ENCODE results near the gene CKS2.

CKS2 gene

GRCh38 chr9:89352451-89352850 is 41.5 kb downstream of the CKS2 start:
- no peaks in the 10 kb centered on the region for H3K4me1 ChIP-seq (ENCODE audit: control insufficient read depth, insufficient read depth, low read length)
- no peaks in the 10 kb centered on the region for H3K9me3 ChIP-seq (ENCODE audit: control insufficient read depth, low read length)
- H3K36me3 ChIP-seq (ENCODE audit: control insufficient read depth, insufficient read depth, low read length, severe bottlenecking): peaks cover 99% of the 10 kb centered on the region

DNA sequence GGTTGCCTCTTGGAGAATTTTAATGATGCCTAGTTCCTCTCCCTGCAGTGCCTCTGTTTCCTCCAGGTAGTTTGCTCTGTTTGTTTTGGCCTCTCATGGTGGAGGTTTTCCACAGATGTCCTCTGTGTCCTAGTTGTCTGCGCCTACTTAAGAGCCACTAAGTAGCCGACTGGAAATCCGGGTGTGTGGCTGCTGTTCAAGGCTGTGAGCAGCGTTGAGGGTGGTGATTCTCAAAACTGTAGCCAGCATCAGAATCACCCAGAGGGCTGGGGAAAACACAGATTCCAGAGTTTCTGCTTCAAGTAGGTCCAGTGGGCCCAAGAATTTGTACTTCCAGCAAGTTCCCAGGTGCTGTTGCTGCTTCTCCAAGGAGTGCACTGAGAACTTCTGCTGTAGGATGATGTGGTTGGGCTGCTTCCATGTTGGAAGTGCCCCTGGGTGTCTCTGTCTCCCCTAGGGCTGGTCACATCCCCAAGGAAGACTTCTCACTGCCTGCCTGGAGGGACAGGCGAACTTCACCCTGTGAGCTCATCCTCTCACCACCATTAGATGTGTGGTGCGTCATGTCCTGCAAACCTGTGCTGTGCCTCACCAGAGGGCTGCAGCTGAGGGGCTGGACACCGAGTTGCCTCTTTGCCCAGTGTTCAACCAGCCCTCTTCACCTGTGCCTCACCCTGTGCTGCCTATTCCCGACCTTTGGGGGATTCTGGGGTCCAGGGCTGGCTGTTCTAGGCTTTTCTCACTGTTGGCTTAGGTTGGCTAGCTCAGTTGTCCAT is 42.1 kb downstream of the CKS2 start:
- DNase-seq (ENCODE audit: low read depth): no peak
- no peak overlapping the region for H3K9ac ChIP-seq (ENCODE audit: low read length)
- no peak overlapping the region for H3K4me3 ChIP-seq (ENCODE audit: low read length)
- no peaks in the 10 kb centered on the region for H3K9me3 ChIP-seq (ENCODE audit: control insufficient read depth, low read length)
- no peaks in the 10 kb centered on the region for H3K27me3 ChIP-seq (replicated peaks; ENCODE audit: control insufficient read depth, insufficient read depth, low read length)
- no peaks in the 10 kb centered on the region for H3K4me1 ChIP-seq (ENCODE audit: control insufficient read depth, insufficient read depth, low read length)
- H3K36me3 ChIP-seq (ENCODE audit: control insufficient read depth, insufficient read depth, low read length, severe bottlenecking): peaks cover 97% of the 10 kb centered on the region

More at GRCh38 chr9:89352451-89352850, 41.5 kb downstream of the CKS2 start:
- no peak overlapping the region for H3K4me3 ChIP-seq (ENCODE audit: low read length)
- no peak overlapping the region for H3K9ac ChIP-seq (ENCODE audit: low read length)
- H3K27me3 ChIP-seq (replicated peaks; ENCODE audit: control insufficient read depth, insufficient read depth, low read length): no peaks in the 10 kb centered on the region
- DNase-seq (ENCODE audit: low read depth): no peak

DNA sequence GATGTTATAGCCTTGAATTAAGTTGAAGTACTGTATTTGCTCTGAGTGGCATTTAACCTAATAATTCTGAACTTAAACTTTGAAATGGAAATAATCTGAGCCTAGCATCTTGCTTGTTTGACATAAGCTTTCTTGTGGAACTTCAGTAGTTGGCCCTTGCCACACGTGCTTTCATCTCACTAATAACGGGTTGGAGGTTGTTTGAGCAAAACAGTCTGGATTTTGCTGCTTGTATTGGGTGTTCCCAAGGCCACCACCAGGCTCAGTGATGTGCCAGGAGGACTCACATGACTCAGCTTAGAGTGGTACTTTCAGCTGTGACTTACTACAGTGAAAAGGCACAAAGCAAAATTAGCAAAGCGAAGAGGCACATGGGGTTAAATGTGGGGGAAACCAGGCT is 43.0 kb downstream of the CKS2 start:
- no peaks in the 10 kb centered on the region for H3K4me1 ChIP-seq (ENCODE audit: control insufficient read depth, insufficient read depth, low read length)
- H3K27me3 ChIP-seq (replicated peaks; ENCODE audit: control insufficient read depth, insufficient read depth, low read length): no peaks in the 10 kb centered on the region
- H3K9me3 ChIP-seq (ENCODE audit: control insufficient read depth, low read length): no peaks in the 10 kb centered on the region
- H3K36me3 ChIP-seq (ENCODE audit: control insufficient read depth, insufficient read depth, low read length, severe bottlenecking): peaks cover 97% of the 10 kb centered on the region
- no peak for DNase-seq (ENCODE audit: low read depth)
- H3K9ac ChIP-seq (ENCODE audit: low read length): no peak overlapping the region
- no peak overlapping the region for H3K4me3 ChIP-seq (ENCODE audit: low read length)

DNA sequence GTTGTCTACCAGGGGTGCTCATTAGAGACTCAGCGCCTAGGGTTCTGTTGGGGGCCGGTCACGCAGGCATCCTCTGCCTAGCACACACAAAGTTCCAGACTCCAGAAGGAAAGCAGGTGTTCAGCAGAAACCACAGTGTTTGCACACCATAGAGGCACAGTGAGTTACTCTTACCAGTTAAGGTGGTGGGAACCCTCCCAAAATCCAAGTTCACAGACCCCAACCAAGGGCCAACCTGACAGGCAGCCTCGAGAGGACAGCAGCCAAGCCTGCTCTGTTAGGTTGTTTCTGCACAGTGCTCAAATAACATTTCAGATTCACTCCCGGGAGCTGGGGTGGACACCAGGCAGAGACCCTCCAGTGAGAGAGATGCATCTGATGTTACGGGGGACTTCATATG is 43.5 kb downstream of the CKS2 start:
- H3K36me3 ChIP-seq (ENCODE audit: control insufficient read depth, insufficient read depth, low read length, severe bottlenecking): peaks cover 96% of the 10 kb centered on the region
- H3K9me3 ChIP-seq (ENCODE audit: control insufficient read depth, low read length): no peaks in the 10 kb centered on the region
- peaks cover under 1% of the 10 kb centered on the region for H3K4me1 ChIP-seq (ENCODE audit: control insufficient read depth, insufficient read depth, low read length)
- H3K4me3 ChIP-seq (ENCODE audit: low read length): no peak overlapping the region
- no peak overlapping the region for H3K9ac ChIP-seq (ENCODE audit: low read length)
- DNase-seq (ENCODE audit: low read depth): no peak
- no peaks in the 10 kb centered on the region for H3K27me3 ChIP-seq (replicated peaks; ENCODE audit: control insufficient read depth, insufficient read depth, low read length)

DNA sequence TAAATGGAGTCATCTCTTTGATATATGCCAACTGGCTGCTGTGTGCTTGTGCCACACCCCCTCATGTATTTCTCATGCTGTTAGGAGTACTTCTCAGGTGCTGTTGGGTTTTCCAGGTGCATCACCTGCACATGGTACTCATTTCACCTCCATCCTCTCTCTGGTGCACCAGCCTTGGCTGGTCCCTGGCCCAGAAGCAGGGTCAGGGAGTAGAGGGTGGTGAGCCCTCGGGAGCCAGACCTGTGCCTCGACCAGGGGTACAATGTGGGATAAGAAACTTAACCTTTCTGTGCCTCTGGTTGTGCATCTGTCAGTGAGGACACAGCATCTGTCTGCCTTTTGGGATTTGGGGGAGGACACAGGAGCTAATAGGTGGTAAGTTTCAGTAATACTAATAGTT is 45.8 kb downstream of the CKS2 start:
- Histone ChIP-seq H3K36me3 (ENCODE audit: control insufficient read depth, insufficient read depth, low read length, severe bottlenecking) (peaks cover 92% of the 10 kb centered on the region), H3K4me3 (ENCODE audit: low read length) (no peak overlapping the region), H3K4me1 (ENCODE audit: control insufficient read depth, insufficient read depth, low read length) (peaks cover 6% of the 10 kb centered on the region), H3K27me3 (replicated peaks; ENCODE audit: control insufficient read depth, insufficient read depth, low read length) (no peaks in the 10 kb centered on the region), H3K9ac (ENCODE audit: low read length) (no peak overlapping the region), H3K9me3 (ENCODE audit: control insufficient read depth, low read length) (no peaks in the 10 kb centered on the region)
- DNase-seq (ENCODE audit: low read depth): no peak

DNA sequence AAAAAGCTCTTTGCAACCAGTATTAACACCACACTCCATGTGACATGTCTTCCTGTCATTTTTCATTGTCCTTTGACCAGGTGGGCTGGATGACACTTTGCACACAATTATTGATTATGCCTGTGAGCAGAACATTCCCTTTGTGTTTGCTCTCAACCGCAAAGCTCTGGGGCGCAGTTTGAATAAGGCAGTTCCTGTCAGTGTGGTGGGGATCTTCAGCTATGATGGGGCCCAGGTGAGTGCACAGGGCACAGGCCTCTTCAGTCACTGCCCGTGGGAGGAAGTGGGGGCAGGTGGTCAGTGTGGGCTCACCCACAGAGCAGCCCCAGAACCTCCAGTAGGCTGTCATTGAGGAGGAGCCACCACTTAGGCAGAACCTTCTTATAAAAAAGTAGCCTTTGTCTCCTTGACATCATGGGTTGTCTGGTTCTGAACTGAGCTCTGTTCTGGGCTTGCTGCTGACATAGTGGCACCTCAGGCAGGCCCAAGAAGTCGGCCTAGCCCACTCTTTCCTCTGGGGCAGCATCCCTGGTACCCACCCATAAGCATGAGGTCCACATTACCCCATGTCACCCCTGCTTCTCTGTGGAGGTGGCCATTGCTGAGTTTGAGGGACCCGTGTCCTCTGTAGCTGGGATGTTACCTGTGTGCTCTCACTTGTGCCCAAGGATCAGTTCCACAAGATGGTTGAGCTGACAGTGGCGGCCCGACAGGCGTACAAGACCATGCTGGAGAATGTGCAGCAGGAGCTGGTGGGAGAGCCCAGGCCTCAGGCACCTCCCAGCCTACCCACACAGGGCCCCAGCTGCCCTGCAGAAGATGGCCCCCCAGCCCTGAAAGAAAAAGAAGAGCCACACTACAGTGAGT is 46.6 kb downstream of the CKS2 start:
- Histone ChIP-seq H3K4me3 (ENCODE audit: low read length) (no peak overlapping the region), H3K9me3 (ENCODE audit: control insufficient read depth, low read length) (no peaks in the 10 kb centered on the region), H3K4me1 (ENCODE audit: control insufficient read depth, insufficient read depth, low read length) (peaks cover 6% of the 10 kb centered on the region), H3K36me3 (ENCODE audit: control insufficient read depth, insufficient read depth, low read length, severe bottlenecking) (peaks cover 92% of the 10 kb centered on the region), H3K27me3 (replicated peaks; ENCODE audit: control insufficient read depth, insufficient read depth, low read length) (no peaks in the 10 kb centered on the region), H3K9ac (ENCODE audit: low read length) (no peak overlapping the region)
- DNase-seq (ENCODE audit: low read depth): no peak

- Histone ChIP-seq H3K4me1 (ENCODE audit: control insufficient read depth, insufficient read depth, low read length) (peaks cover 6% of the 10 kb centered on the region), H3K9me3 (ENCODE audit: control insufficient read depth, low read length) (no peaks in the 10 kb centered on the region), H3K36me3 (ENCODE audit: control insufficient read depth, insufficient read depth, low read length, severe bottlenecking) (peaks cover 87% of the 10 kb centered on the region), H3K9ac (ENCODE audit: low read length) (no peak overlapping the region), H3K4me3 (ENCODE audit: low read length) (no peak overlapping the region), H3K27me3 (replicated peaks; ENCODE audit: control insufficient read depth, insufficient read depth, low read length) (no peaks in the 10 kb centered on the region)
- DNase-seq (ENCODE audit: low read depth): no peak
Observed at GRCh38 chr9:89358376-89358916, 47.5 kb downstream of the CKS2 start.

- no peak for DNase-seq (ENCODE audit: low read depth)
- H3K9me3 ChIP-seq (ENCODE audit: control insufficient read depth, low read length): no peaks in the 10 kb centered on the region
- peaks cover 81% of the 10 kb centered on the region for H3K36me3 ChIP-seq (ENCODE audit: control insufficient read depth, insufficient read depth, low read length, severe bottlenecking)
Observed at GRCh38 chr9:89358985-89359384, 48.0 kb downstream of the CKS2 start.

DNA sequence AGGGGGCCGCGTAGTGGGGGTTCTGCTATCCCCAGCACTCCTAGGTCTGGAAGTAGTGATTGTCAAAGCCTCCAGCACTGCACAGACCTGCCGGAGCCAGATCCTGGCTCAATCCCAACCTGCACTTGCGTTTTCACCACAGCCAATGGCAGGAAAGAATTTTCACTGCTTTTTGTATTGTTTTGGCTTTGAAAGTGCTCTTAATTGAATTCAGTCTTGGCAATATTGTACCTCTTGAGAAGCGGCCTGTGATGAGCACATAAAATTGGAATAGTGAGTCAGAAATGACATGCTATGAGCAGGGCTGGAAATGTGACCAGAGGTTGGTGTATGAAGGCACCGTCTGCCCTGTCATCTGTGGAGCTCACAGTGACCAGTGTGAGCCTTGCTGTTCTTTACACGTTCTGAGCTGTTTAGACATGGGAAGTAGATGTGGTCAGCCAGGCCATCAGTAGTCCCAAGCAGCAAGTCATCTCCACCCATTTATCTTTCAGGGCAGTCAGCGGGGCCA is 48.8 kb downstream of the CKS2 start:
- Histone ChIP-seq H3K4me1 (ENCODE audit: control insufficient read depth, insufficient read depth, low read length) (peaks cover 6% of the 10 kb centered on the region), H3K4me3 (ENCODE audit: low read length) (no peak overlapping the region), H3K9me3 (ENCODE audit: control insufficient read depth, low read length) (no peaks in the 10 kb centered on the region), H3K36me3 (ENCODE audit: control insufficient read depth, insufficient read depth, low read length, severe bottlenecking) (peaks cover 73% of the 10 kb centered on the region), H3K27me3 (replicated peaks; ENCODE audit: control insufficient read depth, insufficient read depth, low read length) (no peaks in the 10 kb centered on the region), H3K9ac (ENCODE audit: low read length) (no peak overlapping the region)
- no peak for DNase-seq (ENCODE audit: low read depth)

More at GRCh38 chr9:89358985-89359384, 48.0 kb downstream of the CKS2 start:
- Histone ChIP-seq H3K4me3 (ENCODE audit: low read length) (no peak overlapping the region), H3K9ac (ENCODE audit: low read length) (no peak overlapping the region), H3K27me3 (replicated peaks; ENCODE audit: control insufficient read depth, insufficient read depth, low read length) (no peaks in the 10 kb centered on the region), H3K4me1 (ENCODE audit: control insufficient read depth, insufficient read depth, low read length) (peaks cover 6% of the 10 kb centered on the region)

DNA sequence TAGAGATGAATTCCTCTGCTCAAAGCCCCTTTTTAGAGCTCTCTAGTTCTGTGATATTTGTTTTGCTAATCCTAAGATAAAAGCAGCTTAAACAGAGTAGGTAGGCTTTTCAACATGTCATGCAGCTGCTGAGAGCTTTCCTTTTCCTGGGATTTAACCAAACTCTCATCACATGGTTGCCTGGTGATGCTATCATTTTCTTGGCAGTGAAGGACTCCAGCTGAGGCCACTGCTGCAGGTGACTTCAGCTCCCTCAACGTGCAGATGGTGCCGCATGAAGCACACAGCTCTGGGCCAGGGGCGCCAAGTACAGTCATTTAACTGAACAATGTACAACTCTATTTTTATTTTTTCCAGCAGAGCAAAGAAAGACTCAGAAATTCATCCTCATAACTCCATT is 49.5 kb downstream of the CKS2 start:
- Histone ChIP-seq H3K9ac (ENCODE audit: low read length) (no peak overlapping the region), H3K4me1 (ENCODE audit: control insufficient read depth, insufficient read depth, low read length) (peaks cover 6% of the 10 kb centered on the region), H3K9me3 (ENCODE audit: control insufficient read depth, low read length) (no peaks in the 10 kb centered on the region), H3K27me3 (replicated peaks; ENCODE audit: control insufficient read depth, insufficient read depth, low read length) (no peaks in the 10 kb centered on the region), H3K4me3 (ENCODE audit: low read length) (no peak overlapping the region), H3K36me3 (ENCODE audit: control insufficient read depth, insufficient read depth, low read length, severe bottlenecking) (peaks cover 67% of the 10 kb centered on the region)
- no peak for DNase-seq (ENCODE audit: low read depth)

DNA sequence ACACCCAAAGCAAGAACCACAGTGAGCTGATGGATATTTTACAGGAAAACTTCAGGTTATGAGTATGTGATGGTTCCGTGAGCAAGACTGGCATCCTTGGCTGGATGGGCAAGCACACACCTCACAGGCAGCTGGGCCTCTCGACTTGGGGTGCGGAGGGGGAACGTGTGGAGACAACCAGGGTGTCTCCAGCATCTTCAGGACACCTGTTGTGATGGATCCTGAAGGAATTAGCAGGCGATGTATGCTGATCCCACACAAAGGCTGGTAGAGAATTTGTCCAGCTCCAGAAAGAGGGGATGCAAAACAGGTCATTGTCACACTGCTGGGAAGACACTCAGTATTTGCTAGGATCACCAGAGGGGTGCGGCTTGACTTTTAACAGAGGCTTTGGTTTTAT is 50.0 kb downstream of the CKS2 start:
- Histone ChIP-seq H3K4me1 (ENCODE audit: control insufficient read depth, insufficient read depth, low read length) (peaks cover 6% of the 10 kb centered on the region), H3K9me3 (ENCODE audit: control insufficient read depth, low read length) (no peaks in the 10 kb centered on the region), H3K4me3 (ENCODE audit: low read length) (no peak overlapping the region), H3K9ac (ENCODE audit: low read length) (no peak overlapping the region), H3K27me3 (replicated peaks; ENCODE audit: control insufficient read depth, insufficient read depth, low read length) (no peaks in the 10 kb centered on the region), H3K36me3 (ENCODE audit: control insufficient read depth, insufficient read depth, low read length, severe bottlenecking) (peaks cover 61% of the 10 kb centered on the region)
- no peak for DNase-seq (ENCODE audit: low read depth)
